BJ (cell line): ENCODE results near the gene CMC1. TPM values are rescaled to one million over a fixed set of nuclear protein-coding genes. Genes with fewer than 3 reads are reported as not detected.

Experiments used
- CTCF ChIA-PET: fragments of 350-600 bp; formaldehyde crosslinking; extraction: SDS; loops from one replicate; lab custom pipeline; 2021; ENCODE audit warnings: antibody characterized with exemption, inconsistent platforms; lab: Yijun Ruan, JAX
- POLR2A ChIA-PET: fragments of 300-600 bp; sonication (Branson Sonifier 250); formaldehyde crosslinking; extraction: SDS; loops from one replicate; lab custom pipeline; 2021; ENCODE audit warnings: antibody characterized with exemption; lab: Charles Lee
- DNase-seq: peaks from one replicate; pipeline ENCODE4 v3.0.0-alpha.2; 2011; ENCODE audit warnings: low read depth
- H3K27me3 ChIP-seq: 2 replicates; pipeline ENCODE4 v1.6.0; 2011; ENCODE audit warnings: low read length; ENCODE audit not compliant: control insufficient read depth, insufficient read depth
- H3K36me3 ChIP-seq: 2 replicates; pipeline ENCODE4 v1.5.1; 2011; ENCODE audit warnings: low read length; ENCODE audit not compliant: control insufficient read depth, insufficient read depth
- H3K4me3 ChIP-seq: 2 replicates; pipeline ENCODE4 v1.5.1; 2011; ENCODE audit warnings: low read depth, mild to moderate bottlenecking, control low read depth, low read length
- CTCF ChIP-seq: IDR thresholded peaks from 2 replicates; pipeline ENCODE4 v1.5.1; 2011; ENCODE audit warnings: low read depth, mild to moderate bottlenecking, control low read depth, inconsistent platforms, low read length, moderate library complexity; ENCODE audit not compliant: insufficient read depth
- polyA plus RNA-seq: library from polyadenylated mRNA; depleted of rRNA; stranded (reverse); fragments of >200 nt; gene quantifications from 2 replicates; pipeline ENCODE4 v1.2.3, GENCODE V29; 2011

CMC1 gene
- polyA plus RNA-seq, 1 experiment: 8.8 TPM

GRCh38 chr3:28207000-28207733 is 34.3 kb upstream of the CMC1 start:
- Histone ChIP-seq H3K4me3 (no peak overlapping the region), H3K27me3 (no peaks in the 10 kb centered on the region), H3K36me3 (no peaks in the 10 kb centered on the region)
- TF ChIP-seq CTCF: no peak
- CTCF ChIA-PET: no interaction called here
- POLR2A ChIA-PET: no interaction called here
- DNase-seq: no peak

DNA sequence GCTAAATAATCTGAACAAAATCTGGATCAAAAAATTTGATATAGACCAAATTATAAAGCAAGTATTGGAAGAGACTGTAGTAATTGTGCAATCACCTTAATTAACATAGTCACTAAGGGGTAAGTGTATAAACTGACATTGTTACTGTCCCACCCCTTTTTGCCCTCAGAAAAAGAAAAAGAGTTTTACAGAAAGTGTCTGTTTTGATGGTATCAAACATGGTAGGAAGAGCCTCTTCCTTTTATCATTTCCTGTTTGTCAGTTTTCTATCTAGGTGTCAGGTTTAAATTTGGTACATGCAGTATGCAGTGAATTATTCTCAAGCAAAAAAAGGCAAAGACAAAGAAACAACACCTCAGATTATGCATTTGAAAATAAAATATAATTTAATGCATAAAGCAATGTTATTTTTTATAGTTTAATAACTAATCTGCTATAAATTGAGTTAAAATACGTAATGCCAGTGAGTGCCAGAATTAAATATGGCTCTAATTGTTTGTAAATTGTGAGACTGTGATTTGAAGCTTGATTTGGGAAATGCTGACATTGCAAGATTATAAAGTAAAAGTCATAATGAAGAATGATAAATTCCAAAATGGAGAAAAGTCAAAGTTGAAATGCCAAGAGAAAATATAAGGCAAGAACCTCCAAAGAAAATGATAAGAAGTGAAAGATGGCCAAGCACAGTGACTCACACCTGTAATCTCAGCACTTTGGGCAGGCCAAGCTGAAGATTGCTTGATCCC is 30.3 kb upstream of the CMC1 start:
- Histone ChIP-seq H3K27me3 (no peaks in the 10 kb centered on the region; the same call in 1 of the 2 replicates), H3K36me3 (no peaks in the 10 kb centered on the region), H3K4me3 (no peak overlapping the region)
- no peak for DNase-seq
- no peak for TF ChIP-seq CTCF
- ChIA-PET CTCF (no interaction called here), POLR2A (no interaction called here)

- no peak for DNase-seq
- no peaks in the 10 kb centered on the region for H3K36me3 ChIP-seq
- POLR2A ChIA-PET: no interaction called here
- no peaks in the 10 kb centered on the region; the same call in 1 of the 2 replicates for H3K27me3 ChIP-seq
- CTCF ChIA-PET: no interaction called here
- H3K4me3 ChIP-seq: no peak overlapping the region
- no peak for TF ChIP-seq CTCF
Observed at GRCh38 chr3:28212681-28213080, 28.7 kb upstream of the CMC1 start.

DNA sequence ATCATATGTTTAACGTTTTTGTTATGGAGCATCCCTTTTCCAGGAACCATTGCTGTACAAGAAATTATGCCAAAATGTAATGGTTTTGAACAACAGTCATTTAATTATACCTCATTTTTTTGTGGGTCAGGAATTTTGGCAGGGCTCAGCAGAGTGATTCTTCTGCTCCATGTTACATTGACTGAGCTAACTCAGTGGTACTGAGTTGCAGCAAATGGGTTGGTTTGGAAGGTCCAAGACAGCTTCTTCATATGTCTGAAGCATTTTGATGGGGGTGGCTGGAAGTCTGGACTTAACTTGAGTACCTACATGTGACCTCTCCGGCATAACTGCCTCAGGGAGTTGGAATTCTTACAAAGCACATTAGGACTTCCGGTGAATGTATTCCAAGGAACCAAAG is 26.0 kb upstream of the CMC1 start:
- no peak for DNase-seq
- ChIA-PET POLR2A (no interaction called here), CTCF (no interaction called here)
- Histone ChIP-seq H3K4me3 (no peak overlapping the region), H3K36me3 (no peaks in the 10 kb centered on the region), H3K27me3 (no peaks in the 10 kb centered on the region; the same call in 1 of the 2 replicates)
- no peak for TF ChIP-seq CTCF
